ENCODE results near the gene EDRF1. TPM values are rescaled to one million over a fixed set of nuclear protein-coding genes. Genes with fewer than 3 reads are reported as not detected.

Gene EDRF1
- total RNA-seq, 4 donors from 2014 or later = 20.2 to 35.1 (median 26.3) TPM

DNA sequence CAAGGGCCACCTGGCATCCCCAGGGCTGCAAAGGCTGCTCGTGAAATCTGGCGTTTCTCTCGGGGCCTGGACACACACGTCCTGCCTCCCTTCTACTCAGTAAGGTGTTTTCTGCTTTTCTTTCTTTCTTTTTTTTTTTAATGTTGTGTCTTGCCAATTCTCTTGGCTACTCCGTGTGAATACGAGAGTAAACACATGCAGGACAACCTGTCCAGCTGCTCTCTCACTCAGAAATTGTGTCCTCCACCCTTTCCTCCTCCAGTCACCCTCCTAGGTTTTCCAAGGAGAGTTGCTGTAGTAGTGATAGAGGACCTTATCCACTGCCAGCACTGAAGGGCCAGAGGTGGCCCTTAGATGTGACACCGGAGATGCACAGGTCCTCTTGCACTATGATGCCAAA, 35.7 kb upstream of the EDRF1 start:
- Histone ChIP-seq H3K36me3 (no peaks in the 10 kb centered on the region), H3K4me1 (no peaks in the 10 kb centered on the region), H3K4me3 (no peak overlapping the region), H3K27me3 (peaks cover 7% of the 10 kb centered on the region), H3K27ac (no peak overlapping the region), H3K9me3 (no peaks in the 10 kb centered on the region)
- DNase-seq = no peak
- intact Hi-C loops (cut with DNase I; ENCODE audit: low total_unique reads) = no loop called here
- in situ Hi-C loops (cut with MboI; ENCODE audit: low pct_ligation_motif_present in 1 of 4, low pct_unique_long_range_greater_than_20kb in 1 of 4, low sequenced_read_pairs in 3 of 4) = no loop called here
- TF ChIP-seq CTCF (IDR thresholded peaks at IDR 0.05) (no peak), POLR2AphosphoS5 (IDR thresholded peaks at IDR 0.05) (no peak), EP300 (IDR thresholded peaks at IDR 0.05; ENCODE audit: low read depth) (no peak), POLR2A (IDR thresholded peaks at IDR 0.05) (no peak)
- WGBS, 2 donors (ENCODE audit: low coverage in 1 of 2) = 55 to 70% methylated on average over 6 to 7 of the region's 7 CpGs

DNA sequence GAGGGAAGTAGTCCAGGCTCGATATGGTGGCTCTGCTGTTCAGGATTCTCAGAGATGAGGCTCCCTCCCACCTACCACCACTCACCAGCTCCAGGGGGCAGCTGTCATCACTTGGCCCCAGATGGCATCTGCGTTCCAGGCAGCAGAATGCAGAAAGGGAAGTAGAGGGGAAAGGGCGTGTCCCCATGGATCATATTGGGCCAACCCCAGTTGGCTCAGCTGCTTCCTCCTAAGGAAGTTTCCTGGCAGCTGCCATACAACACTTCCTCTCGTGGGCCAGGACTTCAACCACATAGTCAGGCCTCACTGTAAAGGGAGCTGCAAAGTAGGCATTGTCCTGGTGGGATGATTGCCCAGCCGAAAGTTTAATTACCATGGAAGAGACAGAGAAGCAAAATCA, 34.9 kb upstream of the EDRF1 start:
- in situ Hi-C loops (cut with MboI; ENCODE audit: low pct_ligation_motif_present in 1 of 4, low pct_unique_long_range_greater_than_20kb in 1 of 4, low sequenced_read_pairs in 3 of 4) = no loop called here

DNA sequence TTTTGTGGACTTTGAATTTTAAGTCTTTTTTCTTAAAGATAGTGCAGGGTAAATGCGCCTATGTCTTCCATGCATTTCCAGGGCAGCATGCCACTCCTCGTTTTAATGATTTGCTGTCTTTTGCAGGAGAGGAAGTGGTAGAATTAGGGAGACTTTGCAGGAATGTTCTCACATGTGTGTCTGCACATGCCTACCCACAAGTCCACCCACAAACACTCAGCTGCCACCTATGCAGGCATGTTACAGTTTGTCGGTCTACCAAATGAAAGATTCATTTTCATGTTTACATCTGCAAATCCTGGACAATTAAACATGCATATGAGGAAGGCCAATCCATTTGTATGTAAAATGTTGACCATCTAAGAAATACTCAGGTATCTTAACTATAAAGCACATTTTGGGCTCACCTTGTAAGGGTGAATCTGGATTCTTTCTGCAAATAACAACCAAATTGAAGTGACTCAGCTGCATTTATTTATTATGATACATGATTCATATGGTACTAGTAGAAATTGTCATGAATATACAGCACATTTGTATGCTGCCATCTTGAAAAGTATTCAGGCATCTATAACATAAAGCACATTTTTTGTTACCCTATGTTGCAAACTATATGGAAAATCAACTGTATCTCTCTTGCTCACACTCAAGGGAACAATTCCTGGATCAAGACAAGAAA, 31.9 kb upstream of the EDRF1 start:
- Histone ChIP-seq H3K36me3 (no peaks in the 10 kb centered on the region), H3K27me3 (peaks cover 8% of the 10 kb centered on the region), H3K4me3 (no peak overlapping the region), H3K9me3 (no peaks in the 10 kb centered on the region), H3K4me1 (no peaks in the 10 kb centered on the region), H3K27ac (no peak overlapping the region)
- intact Hi-C loops (cut with DNase I; ENCODE audit: low total_unique reads) (no loop called here), in situ Hi-C loops (cut with MboI; ENCODE audit: low pct_ligation_motif_present in 1 of 4, low pct_unique_long_range_greater_than_20kb in 1 of 4, low sequenced_read_pairs in 3 of 4) (no loop called here)
- no peak for DNase-seq
- 60 to 82% methylated on average over 2 to 3 of the region's 3 CpGs for WGBS, 2 donors (ENCODE audit: low coverage in 1 of 2)
- TF ChIP-seq POLR2A (IDR thresholded peaks at IDR 0.05) (no peak), POLR2AphosphoS5 (IDR thresholded peaks at IDR 0.05) (no peak), CTCF (IDR thresholded peaks at IDR 0.05) (no peak), EP300 (IDR thresholded peaks at IDR 0.05; ENCODE audit: low read depth) (no peak)

More for the DNA sequence above, 34.9 kb upstream of the EDRF1 start:
- 71% methylated on average over 5 of the region's 5 CpGs; no CpG with 5 or more reads in 1 of the 2 donors for WGBS, 2 donors (ENCODE audit: low coverage in 1 of 2)
- intact Hi-C loops (cut with DNase I; ENCODE audit: low total_unique reads) = no loop called here
- Histone ChIP-seq H3K27me3 (peaks cover 7% of the 10 kb centered on the region), H3K4me1 (no peaks in the 10 kb centered on the region), H3K27ac (no peak overlapping the region), H3K4me3 (no peak overlapping the region), H3K36me3 (no peaks in the 10 kb centered on the region), H3K9me3 (no peaks in the 10 kb centered on the region)
- TF ChIP-seq EP300 (IDR thresholded peaks at IDR 0.05; ENCODE audit: low read depth) = no peak
- TF ChIP-seq POLR2A (IDR thresholded peaks at IDR 0.05) = no peak
- TF ChIP-seq POLR2AphosphoS5 (IDR thresholded peaks at IDR 0.05) = no peak
- TF ChIP-seq CTCF (IDR thresholded peaks at IDR 0.05) = no peak
- DNase-seq = no peak

GRCh38 chr10:125689955-125690569, 29.4 kb upstream of the EDRF1 start:
- no peak overlapping the region for H3K27ac ChIP-seq
- intact Hi-C loops (cut with DNase I; ENCODE audit: low total_unique reads) = no loop called here
- H3K4me3 ChIP-seq = no peak overlapping the region
- H3K4me1 ChIP-seq = no peaks in the 10 kb centered on the region
- H3K27me3 ChIP-seq = peaks cover 8% of the 10 kb centered on the region
- no peaks in the 10 kb centered on the region for H3K9me3 ChIP-seq
- no peak for DNase-seq
- TF ChIP-seq POLR2AphosphoS5 (IDR thresholded peaks at IDR 0.05) (no peak), EP300 (IDR thresholded peaks at IDR 0.05; ENCODE audit: low read depth) (no peak), CTCF (IDR thresholded peaks at IDR 0.05) (no peak), POLR2A (IDR thresholded peaks at IDR 0.05) (no peak)
- H3K36me3 ChIP-seq = no peaks in the 10 kb centered on the region
- 37 to 54% methylated on average over 3 to 8 of the region's 8 CpGs for WGBS, 2 donors (ENCODE audit: low coverage in 1 of 2)
- in situ Hi-C loops (cut with MboI; ENCODE audit: low pct_ligation_motif_present in 1 of 4, low pct_unique_long_range_greater_than_20kb in 1 of 4, low sequenced_read_pairs in 3 of 4) = no loop called here
